NCI-H82 treated with DMSO at 0.1 percent for 48 hours (cell line): Measurements from ENCODE around the gene RBL2.
"Not testable (repeated sequence)": the region's sequence is repeated elsewhere in the genome, so short reads cannot be mapped to it uniquely, and the experiment has no call there.

Source experiments
- DNase-seq: peaks from one replicate; lab custom pipeline; 2025; ENCODE audit not compliant: unreplicated experiment; lab: John Stamatoyannopoulos, UW

RBL2 gene

GRCh38 chr16:53434377-53435065 is at the start of gene RBL2:
Gene RBL2, plus strand, starts transcription at chr16:53434471. Its CDS starts 86 bp downstream, at chr16:53434557.
- DNase-seq = no peak

GRCh38 chr16:53384610-53385009 is 49.7 kb upstream of the RBL2 start:
- not testable (repeated sequence) for DNase-seq

DNA sequence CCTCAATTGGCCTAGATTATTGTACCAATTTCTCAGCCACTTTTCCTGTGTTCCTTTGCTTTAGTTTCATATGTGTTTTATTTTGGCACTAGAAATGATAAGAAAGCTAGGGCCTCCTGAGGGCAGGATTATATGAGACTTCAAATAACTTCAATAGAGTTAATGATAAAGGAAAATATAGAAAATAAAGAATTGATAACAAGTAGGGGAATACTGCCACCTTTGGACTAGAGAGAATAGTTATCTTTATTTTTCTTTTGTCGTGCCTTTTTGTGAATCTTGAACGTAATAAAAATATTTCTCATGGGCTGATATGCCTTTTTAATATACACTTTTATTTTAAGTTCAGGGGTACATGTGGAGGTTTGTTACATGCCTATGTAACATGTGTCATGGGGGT is 29.3 kb upstream of the RBL2 start:
- DNase-seq = no peak

DNA sequence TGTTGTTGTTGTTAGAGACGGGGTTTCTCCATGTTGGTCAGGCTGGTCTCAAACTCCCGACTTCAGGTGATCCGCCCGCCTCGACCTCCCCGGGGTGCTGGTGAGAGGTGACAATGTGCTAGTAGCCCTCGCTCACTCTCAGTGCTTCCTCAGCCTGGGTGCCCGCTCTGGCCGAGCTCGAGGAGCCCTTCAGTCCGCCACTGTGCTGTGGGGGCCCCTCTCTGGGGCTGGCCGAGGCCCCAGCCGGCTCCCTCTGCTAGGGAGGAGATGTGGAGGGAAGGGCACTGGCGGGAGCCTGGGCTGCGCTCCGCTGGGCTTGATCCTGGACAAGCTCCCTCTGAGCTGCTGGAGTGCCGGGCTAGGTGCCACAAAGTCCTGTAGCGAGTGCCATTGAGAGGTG is 21.7 kb upstream of the RBL2 start:
- DNase-seq = no peak

DNA sequence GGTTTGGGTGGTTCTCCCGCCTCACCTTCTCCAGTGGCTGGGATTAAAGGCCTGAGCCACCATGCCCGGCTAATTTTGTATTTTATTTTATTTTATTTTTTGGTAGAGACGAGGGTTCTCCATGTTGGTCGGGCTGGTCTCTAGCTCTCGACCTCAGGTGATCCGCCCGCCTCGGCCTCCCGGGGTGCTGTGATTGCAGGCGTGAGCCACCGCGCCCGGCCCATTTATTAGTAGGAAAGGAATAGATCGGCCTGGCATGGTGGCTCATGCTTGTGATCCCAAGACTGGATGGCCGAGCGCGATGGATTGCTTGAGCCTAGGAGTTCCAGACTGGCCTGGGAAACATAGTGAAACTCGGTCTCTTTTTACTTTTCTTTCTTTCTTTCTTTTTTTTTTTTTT is 20.4 kb upstream of the RBL2 start:
- DNase-seq = no peak

DNA sequence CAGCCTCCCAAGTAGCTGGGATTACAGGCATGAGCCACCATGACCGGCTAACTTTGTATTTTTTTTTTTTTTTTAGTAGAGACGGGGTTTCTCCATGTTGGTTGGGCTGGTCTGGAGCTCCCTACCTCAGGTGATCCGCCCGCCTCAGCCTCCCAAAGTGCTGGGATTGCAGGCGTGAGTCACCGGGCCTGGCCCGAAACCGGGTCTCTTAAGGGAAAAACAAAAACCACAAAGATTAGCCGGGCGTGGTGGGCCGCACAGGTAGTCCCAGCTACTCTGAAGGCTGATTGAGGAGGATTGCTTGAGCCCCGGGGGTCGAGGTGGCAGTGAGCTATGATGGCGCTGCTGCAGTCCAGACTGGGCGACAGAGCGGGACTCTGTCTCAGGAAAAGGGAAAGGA is 19.9 kb upstream of the RBL2 start:
- no peak for DNase-seq

DNA sequence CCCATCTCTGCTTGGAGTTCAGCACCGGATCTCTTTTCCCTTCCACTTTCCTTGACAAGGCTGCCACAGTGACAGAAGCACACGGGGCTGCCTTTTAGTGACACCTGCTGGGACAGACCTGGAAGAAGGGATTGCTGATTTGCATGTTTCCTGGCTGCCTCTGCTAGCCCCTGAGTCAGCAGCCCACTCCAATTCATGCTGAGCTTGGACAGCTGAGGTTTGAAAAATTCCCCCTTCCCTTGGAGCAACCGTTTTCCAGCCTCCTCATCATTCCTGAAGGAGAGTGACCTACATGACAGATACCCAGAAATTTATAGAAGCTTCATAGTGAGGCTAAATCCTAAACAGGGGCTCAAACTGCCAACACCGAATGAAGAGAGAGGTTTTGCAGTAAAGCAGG is 18.8 kb upstream of the RBL2 start:
- DNase-seq = no peak

- DNase-seq = no peak
Measured at GRCh38 chr16:53417011-53417410, 17.3 kb upstream of the RBL2 start.

DNA sequence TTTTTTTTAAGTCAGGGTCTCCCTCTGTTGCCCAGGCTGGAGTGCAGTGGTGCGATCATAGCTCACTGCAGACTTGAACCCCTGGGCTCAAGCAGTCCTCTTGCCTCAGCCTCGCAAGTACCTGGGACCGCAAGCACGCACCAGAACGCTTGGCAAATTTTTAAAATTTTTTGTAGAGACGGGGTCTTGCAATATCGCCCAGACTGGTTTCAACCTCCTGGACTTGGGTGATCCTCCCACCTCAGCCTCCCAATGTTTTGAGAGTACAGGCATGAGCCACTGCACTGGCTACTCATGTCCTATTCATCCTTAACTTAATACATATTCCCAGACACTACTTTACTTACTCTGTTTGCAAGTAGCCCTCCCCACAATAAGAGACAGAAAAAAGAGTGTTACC is 16.3 kb upstream of the RBL2 start:
- no peak for DNase-seq

DNA sequence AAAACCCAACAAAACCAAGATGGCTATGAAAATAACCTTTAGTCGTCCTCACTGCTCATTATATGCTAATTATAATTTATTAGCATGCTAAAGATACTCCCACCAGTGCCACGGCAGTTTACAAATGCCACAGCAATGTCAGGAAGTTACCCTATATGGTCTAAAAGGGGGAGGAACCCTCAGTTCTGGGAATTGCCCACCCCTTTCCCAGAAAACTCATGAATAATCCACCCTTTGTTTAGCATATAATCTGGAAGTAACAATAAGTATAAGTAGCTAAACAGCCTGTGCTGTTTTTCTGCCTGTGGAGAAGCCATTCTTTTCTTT is 14.9 kb upstream of the RBL2 start:
- not testable (repeated sequence) for DNase-seq

DNA sequence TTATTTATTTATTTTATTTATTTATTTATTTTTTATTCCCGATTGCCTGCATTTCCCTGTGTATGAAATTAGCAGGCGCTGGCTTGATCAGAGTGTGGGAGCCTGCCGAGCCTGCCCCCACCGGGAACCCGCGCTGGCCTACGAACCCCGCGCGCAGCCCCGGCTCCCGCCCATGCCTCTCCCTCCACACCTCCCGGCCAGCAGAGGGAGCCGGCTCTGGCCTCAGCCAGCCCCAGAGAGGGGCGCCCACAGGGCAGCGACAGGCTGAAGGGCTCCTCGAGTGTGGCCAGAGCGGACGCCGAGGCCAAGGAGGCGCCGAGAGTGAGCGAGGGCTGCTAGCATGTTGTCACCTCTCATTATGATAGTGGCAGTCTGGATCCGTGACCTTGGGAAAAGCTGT is 13.0 kb upstream of the RBL2 start:
- no peak for DNase-seq

DNA sequence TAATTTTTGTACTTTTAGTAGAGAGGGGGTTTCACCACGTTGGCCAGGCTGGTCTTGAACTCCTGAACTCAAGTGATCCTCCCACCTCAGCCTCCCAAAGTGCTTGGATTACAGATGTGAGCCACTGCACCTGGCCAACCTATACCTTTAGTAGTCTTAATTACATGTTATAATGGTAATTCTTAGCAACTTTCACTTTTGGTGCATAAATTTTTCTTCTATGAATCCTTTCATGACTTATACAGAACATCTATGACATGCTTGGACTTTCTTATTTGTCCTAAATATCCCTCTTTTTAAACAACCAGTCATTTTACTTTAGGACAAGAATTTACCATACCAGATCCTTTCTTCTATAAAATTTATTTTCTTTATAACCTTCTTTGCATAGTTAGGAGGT is 10.3 kb upstream of the RBL2 start:
- not testable (repeated sequence) for DNase-seq

DNA sequence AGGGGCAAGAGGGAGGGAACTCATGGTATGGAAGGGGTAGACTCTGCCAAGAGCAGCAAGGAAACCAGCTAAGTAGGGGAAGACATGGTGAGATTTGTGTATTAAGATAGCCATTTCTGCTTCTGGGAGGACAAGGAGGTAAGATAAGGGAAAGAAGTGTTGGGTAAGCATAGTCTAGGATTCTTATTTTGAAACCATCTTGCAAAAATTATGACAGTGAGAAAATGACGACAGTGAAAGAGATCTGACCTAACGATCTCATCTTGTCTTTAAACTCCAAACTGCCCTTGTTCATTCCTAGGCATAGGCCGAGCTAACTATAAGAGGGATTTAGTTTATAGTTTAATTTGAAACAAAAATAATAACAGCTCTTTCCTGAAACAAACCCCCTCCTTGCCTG is 5.6 kb upstream of the RBL2 start:
- no peak for DNase-seq

- no peak for DNase-seq
Measured at GRCh38 chr16:53429221-53429943, 4.9 kb upstream of the RBL2 start.

GRCh38 chr16:53430363-53430762 is 3.9 kb upstream of the RBL2 start:
- no peak for DNase-seq

DNA sequence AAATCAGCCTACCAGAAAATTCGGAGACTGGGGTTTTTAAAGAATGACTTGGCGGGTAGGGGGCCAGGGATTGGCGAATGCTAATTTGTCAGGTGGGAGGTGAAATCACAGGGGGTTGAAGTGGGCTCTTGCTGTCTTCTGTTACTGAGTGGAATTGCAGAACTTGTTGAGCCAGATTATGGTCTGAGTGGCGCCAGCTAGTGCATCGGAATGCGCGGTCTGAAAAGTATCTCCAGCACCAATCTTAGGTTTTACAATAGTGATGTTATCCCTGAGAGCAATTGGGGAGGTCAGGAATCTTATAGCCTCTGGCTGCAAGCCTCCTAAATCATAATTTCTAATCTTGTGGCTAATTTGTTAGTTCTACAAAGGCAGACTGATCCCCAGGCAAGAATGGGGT is 762 bp upstream of the RBL2 start:
- DNase-seq = no peak

- DNase-seq = peak; percentile 5
Measured at GRCh38 chr16:53433930-53434376, 318 bp upstream of the RBL2 start.

DNA sequence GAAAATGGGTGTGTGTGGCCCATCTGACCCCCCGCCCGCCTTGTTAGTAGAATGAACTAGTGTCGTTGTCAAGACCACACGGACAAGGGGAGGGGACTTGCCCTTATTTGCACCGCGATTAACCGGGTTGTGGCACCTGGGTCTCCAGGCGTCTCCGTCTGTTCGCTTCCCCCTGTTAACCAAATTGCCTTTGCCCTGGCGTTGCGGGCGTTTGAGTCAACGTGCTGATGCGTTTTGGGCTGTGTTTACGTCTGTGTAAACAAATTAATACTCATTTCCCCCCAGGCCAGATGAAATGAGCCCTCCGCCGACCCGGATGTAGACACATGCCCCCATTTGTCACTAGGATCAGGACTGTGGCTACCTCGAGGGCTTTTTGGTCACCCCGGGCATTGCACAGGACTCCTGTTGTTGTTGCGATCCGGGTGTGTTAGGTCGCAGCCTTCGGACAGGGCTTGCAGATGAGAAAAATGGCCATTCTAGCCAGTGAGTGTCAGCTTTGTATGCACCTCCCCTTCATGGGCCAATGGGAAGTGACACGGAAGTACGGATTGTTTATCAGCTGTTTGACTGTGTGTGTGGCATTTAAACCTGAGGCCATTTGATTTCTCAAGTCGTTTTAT is 906 bp downstream of the RBL2 start:
- peak; percentile 32 for DNase-seq

DNA sequence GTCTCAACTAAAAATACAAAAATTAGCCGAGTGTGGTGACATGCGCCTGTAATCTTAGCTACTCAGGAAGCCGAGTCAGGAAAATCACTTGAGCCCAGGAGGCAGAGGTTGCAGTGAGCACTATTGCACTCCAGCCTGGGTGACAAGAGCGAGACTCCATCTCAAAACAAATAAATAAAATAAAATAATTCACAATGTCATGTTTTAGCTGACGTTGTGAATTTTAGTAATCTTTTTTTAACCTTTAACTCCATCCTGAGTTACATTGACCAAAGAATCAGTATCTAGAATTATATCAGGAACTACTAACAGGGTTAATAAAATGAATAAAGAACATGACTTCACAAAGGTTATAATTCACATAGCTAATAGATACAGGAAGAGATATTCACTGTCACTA is 5.9 kb downstream of the RBL2 start:
- no peak for DNase-seq

- DNase-seq = no peak
Measured at GRCh38 chr16:53445534-53445933, 11.3 kb downstream of the RBL2 start.

DNA sequence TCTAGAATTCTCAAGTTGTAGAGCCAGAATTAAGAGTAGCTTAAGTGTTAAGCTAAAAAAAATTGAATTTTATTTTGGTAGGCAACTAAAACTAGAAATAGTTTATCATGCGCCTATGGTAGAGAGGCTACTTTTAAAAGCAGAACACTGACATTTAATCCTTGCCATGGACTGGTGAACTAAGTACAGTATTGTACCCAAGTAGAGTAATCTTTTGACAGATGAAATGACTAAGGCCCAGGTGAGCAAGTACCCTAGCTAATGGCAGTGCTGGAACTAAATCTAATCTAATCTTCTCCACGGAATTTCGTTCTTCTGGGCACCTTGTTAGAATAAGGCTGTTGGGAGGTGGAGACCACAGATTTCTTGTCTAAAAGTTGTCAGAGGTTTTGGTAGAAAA is 11.8 kb downstream of the RBL2 start:
- no peak for DNase-seq

GRCh38 chr16:53449816-53450517 is 15.7 kb downstream of the RBL2 start:
- DNase-seq = no peak
